Loucy (cell line): ENCODE data around the gene CCDC141.

Experiments
- EZH2phosphoT487 ChIP-seq: fragments of 200-600 bp; IDR thresholded peaks from 2 replicates; pipeline ENCODE4 v1.6.1; 2018; ENCODE audit warnings: antibody characterized with exemption, mild to moderate bottlenecking, moderate library complexity, borderline replicate concordance
- TF ChIP-seq, protein P1 (sequence below): fragments of 200-600 bp; sonication (generic); conservative IDR thresholded peaks from 2 replicates; pipeline ENCODE4 v1.5.1; 2014; ENCODE audit warnings: mild to moderate bottlenecking, antibody characterized with exemption, low read length

DNA sequence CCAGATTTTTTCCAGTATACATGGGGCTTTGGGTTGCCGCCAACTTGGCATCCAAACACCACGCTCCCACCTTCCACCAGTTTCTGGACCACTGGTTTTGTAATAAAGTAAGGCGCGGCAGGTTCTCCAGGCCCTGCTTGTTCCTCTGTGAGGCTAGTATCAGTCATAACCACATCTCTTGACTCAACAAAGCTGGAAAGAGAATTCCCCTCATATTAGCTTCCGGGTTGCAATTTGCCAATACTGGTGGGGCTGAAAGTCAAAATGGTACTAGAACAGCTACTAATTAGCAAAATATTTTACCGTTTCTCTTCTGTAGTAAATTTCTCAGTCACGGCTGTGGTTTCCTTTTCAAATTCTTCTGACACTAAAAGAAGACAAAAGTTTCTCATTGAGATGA is 267.7 kb downstream of the CCDC141 start:
- TF ChIP-seq, protein P1, sequence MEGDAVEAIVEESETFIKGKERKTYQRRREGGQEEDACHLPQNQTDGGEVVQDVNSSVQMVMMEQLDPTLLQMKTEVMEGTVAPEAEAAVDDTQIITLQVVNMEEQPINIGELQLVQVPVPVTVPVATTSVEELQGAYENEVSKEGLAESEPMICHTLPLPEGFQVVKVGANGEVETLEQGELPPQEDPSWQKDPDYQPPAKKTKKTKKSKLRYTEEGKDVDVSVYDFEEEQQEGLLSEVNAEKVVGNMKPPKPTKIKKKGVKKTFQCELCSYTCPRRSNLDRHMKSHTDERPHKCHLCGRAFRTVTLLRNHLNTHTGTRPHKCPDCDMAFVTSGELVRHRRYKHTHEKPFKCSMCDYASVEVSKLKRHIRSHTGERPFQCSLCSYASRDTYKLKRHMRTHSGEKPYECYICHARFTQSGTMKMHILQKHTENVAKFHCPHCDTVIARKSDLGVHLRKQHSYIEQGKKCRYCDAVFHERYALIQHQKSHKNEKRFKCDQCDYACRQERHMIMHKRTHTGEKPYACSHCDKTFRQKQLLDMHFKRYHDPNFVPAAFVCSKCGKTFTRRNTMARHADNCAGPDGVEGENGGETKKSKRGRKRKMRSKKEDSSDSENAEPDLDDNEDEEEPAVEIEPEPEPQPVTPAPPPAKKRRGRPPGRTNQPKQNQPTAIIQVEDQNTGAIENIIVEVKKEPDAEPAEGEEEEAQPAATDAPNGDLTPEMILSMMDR = no peak
- no peak for TF ChIP-seq EZH2phosphoT487
